Activated CD4-positive, alpha-beta T cell treated with anti-CD3 and anti-CD28 coated beads for 48 hours (primary cell): ENCODE results near the gene NOTCH3.

Source experiments
- DNase-seq: peaks from one replicate; pipeline ENCODE4 v3.0.0-alpha.2; 2020

Gene NOTCH3

DNA sequence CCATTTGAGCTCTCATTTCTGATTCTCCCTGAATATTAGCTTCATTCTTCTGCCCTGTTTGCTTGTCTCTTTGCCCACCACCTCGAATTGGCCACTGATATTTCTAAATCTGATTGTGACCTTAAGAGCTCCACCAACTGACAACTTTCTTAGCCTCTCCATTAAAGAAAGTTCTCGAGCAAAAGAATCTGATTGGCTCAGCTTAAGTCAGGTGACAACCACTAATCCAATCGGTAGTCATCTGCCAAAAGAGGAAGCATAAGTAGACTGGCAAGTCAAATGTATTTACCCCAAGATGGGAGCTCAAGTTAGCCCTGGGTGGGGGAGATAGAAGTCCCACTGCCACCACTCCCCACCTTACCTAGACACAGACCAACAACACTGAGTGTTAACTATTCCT lies 41.5 kb downstream of the NOTCH3 start:
- DNase-seq, result no peak

DNA sequence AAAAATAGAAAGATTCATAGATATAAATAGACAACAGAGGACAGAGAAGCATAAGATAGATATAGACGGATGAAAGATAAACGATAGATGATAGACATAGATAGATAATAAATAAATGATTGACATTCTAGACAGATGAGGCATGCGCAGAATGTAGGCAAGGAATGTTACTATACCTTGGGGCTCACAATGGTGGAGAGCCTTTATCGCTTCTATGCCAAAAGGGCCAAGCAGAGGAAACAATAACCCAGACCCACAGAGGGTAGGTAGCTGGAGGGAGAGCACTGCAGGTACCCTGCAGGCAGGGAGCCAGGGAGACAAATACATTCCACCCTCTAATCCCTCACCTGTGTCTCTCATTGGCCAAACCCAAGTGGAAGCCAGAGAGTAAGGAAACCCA lies 44.4 kb downstream of the NOTCH3 start:
- DNase-seq, result no peak

DNA sequence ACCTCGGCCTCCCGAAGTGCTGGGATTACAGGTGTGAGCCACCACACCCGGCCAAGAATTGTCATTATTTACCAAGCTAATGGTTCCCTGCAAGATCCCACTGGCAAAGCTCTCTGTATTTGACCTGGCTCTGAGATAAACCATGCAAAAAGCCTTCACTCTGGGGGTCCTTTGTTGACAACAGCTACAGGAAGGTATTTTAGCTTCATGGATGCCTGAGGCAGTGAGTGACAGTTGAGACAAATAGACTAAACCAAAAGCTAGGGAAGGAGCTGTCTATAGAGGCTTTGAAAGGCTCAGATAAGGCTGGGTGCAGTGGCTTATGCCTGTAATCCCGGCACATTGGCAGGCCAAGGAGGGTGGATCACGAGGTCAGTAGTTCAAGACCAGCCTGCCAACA lies 45.5 kb downstream of the NOTCH3 start:
- DNase-seq, result no peak

DNA sequence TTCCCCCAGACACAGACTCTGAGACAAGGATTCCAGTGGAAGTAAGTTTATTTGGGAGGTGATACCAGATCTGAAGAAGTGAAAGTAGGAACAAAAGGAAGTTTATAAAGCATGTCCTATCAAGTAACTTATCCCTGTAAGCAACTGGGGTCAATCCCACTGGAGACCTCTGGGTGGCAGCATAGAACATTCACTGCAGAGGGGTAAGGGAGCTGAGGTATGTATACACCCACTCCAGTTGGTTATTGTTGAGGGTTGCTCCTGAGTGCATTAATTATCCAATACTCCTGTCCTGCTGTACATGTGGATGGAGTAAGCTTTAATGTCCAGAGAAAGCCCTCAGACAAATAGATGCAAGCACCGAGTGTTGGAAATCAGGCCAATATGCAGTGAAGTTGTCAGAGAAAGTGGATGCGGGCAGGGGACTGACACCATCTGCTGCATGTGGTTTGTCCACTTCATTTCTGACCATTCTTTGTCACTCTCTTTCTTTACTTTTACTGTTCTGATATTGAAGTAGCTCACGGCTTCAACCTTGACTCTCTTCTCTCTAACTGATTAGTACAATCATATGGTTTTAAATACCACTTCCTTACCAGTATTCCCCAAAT lies 46.7 kb downstream of the NOTCH3 start:
- peak; percentile 66 for DNase-seq

DNA sequence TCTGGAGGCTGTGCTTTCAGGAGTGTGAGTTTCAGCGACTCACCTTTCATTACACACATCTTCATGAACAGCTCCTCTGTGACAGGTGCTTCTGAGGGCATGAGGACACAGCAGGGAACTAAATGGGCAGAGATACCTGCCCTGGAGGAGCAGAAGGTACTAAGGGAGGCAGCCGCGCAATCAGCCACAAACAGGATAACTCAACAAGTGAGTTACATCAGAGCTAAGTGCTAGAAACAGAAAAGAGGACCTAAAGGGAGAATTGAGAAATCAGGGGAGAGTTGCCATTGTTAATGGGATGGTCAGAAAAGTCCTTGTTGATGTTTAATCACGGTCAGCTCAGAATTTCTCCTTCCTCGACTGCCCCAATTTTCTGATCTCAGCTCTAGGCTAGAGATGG lies 51.1 kb downstream of the NOTCH3 start:
- DNase-seq, result no peak

DNA sequence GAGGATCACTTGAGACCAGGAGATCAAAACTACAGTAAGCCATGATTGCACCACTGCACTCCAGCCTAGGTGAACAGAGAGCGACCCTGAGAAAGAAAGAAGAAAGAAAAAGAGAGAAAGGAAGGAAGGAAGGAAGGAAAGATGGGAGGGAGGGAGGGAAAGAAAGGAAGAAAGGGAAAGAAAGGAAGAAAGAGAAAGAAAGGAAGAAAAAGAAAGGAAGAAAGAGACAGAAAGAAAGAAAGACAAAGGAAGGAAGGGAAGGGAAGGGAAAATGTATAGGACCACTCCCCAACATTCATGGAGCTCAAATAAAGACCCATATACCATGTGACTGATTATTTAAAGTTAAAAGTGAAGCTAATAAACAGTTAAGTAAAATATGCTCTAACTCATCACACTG lies 53.7 kb downstream of the NOTCH3 start:
- no peak for DNase-seq

DNA sequence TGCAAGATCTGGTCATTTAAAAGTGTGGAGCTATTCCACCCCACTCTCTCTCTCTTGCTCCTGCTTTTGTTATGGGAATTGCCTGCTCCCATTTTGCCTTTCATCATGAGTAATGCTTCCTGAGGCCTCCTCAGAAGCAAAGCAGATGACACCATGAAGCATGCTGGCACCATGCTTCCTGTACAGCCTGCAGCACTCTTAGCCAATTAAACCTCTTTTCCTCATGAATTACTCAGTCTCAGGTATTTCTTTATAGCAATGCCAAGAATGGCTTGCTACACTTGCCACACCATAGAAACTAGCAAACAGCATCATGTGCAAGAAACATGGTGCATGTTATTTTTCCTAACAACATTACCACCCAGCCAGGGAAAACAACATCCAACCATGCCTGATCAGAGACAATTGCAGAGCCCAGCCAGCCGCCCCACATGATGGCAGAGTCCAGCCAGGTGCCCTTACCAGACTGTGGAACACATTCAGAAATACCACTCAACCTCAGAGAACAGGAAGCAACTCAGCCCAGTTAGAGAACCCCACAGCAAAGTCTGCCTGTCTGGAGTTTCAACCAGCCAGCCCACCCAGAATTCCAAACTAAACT lies 56.6 kb downstream of the NOTCH3 start:
- DNase-seq, result no peak

DNA sequence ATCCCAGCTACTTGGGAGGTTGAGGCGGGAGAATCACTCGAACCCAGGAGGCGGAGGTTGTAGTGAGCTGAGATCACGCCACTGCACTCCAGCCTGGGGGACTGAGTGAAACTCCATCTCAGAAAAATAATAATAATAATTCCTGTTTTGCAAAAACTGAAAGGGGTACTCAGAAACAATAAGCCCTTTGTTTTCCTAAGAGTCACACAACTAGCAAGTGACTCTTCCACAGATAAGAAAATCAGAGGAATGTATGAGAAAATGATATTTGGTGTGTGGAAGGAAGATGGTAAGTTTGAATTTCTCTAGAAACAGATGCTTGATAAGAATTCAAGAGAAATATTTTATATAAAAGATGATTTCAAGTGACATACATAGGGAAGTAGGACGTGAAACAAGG lies 58.5 kb downstream of the NOTCH3 start:
- DNase-seq, result no peak

DNA sequence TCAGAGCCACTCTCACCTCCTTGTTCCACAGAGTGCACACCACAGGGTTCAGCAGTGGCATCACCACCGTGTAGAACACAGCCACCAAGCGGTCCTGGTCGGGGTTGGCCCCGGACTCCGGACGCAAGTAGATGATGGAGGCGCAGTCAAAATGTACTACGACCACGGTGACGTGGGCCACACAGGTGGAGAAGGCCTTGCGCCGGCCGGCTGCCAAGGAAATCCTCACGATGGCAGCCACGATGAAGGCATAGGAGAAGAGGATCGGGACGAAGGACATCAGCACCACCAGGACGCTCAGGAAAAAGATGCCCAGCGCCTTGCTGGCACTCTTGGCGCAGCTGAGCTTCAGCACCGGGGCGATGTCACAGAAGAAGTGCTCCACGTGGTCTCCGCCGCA lies 59.7 kb downstream of the NOTCH3 start:
- no peak for DNase-seq

DNA sequence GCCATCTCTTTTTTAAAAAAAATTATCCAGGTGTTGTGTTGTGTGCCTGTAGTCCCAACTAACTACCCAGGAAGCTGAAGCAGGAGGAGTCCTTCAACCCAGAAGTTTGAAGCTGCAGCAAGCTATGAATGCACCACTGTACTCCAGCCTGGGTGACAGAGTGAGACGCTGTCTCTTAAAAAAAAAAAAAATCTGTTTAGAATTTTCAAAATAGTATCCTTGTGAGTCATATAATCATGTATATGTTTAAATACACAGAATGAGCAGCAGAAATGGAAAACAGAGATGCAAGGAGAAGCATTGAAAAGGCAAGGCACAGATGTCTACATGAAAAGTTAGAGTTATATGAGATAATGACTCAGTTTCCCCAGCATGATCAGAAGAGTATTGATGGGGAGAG lies 62.4 kb downstream of the NOTCH3 start:
- DNase-seq, result no peak

DNA sequence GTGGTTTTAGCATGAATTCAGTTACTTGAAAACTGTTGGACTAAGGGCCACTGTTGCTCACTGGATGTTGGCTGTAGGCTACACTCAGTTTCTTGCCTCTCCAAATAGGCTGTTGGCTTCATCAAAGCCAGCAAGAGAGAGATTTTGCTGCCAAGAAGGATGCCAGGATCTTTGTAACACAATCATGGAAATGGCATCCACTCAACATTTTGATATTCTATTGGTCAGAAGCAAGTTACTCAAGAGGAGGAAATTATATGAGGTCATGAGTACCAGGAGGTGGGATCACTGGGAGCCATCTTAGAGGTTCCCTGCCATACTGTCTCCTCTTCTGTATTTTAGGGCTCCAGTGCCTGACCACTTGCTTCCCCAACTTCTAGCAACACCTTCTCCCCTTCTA lies 63.0 kb downstream of the NOTCH3 start:
- DNase-seq, result no peak

DNA sequence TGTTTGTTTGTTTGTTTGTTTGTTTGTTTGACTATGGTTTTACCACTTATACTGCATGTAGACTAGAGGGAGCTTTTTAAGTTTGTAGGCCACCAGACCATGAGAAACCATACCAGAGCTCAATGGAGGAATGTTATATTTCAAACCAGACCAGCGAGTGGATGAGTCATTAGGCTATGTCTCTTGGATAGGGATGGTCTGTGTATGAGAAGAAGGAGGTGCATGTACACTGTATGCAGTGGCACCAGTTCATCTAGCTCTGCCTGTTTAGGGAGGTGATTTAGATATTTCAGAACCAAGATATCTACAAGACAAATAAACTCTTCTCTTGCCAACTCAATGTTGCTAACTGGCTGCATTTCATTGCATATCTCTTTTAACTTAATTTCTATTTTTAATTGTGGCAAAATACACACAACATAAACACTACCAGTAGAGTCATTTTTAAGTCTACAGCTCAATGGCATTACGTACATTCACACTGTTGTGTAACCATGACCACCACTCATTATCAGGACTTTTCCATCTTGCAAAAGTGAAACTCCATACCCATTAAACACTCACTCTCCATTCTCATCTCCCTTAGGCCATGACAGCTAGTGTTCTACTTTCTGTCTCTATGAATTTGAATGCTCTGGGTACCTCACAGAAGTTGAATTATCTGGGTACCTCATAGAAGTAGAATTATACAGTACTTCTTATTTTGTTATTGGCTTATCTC lies 64.4 kb downstream of the NOTCH3 start:
- no peak for DNase-seq

DNA sequence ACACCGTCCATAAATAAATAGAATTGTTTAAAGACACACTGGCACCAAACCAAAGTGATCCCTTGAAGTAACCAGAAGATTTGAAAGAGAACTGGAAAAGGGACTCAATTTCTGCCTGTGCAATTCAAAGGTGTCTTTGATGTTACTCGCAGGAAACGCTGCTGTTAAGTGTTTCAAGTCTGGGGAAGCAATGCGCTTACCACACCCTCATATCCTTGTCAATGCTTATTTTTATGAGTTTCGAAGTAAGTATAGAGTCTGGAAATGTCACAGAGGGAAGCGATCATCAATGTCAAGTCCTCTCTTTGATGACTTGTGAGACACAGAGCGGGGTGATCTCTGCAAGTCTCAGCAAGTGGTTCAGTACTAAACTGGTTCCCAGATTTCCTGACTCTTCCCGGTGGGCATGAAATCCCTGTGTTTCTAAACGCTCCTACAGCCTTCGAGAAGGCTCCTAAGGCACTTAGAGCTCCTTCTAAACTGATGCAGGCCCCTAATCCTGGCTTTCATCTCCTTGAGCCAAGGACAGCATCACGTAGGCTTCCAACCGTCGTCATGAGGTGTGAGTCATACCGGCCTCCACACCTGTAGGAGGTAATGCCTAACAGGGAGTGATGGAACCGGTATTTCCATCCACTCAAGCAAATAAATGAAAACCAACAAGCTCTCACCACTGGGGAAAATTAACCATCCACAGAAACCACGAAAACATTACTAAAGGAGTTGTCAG lies 70.8 kb downstream of the NOTCH3 start:
- peak; percentile 65 for DNase-seq

DNA sequence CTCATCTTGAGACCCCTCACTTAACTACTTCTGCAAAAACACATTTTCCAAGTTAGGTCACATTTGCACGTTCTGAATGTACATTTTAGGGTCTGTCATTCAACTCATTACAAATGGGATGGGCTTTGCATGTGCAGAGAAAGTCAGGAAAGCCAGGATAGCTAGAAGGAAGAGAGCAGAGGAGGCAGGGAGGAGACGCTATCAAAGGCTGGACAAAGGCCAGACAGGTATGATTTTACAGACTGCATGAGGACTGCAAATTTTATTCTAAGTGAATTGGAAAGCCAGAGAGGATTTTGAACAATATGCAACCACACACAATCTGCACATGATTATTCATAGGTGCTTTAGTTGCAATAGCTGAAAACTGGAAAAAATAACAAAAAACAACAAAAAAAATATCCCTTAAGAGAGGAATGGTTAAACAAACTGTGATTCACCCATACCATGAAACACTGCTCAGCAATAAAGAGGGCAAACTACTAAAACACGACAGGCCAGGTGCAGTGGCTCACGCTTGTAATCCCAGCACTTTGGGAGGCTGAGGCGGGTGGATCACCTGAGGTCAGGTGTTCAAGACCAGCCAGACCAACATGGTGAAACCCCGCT lies 72.5 kb downstream of the NOTCH3 start:
- DNase-seq, result no peak

DNA sequence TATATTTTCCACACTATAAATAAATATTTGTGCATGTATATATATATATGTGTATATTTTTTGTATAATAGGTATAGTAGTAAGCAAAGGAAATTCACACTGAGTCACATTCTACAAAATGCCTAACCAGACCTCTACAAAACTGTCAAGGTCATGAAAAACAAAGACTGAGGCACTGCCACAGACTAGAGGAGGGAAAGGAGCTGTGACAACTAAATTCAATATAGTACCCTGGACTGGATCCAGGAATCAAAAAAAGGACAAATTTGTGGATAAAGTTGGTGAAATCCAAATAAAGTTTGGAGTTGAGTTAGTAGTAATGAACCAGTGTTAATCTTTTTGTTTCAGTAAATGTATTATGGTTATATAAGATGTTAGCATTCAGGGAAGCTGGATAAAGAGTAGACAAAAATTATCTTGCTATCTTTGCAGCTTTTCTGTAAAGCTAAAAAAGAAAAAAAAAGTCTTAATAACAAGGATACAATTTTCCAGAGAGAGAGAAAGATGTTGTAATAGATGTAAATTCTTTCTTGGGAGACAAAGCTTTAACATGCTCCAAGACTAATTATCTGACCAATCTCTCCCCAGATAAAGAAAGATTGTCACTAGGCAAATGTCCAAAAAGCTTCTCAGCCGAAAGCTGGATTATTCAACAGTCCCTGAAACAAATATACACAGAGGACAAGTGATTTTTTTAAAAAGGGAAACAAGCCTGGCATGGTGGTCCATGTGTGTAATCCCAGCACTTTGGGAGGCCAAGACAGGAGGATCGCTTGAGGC lies 74.5 kb downstream of the NOTCH3 start:
- DNase-seq, result no peak

DNA sequence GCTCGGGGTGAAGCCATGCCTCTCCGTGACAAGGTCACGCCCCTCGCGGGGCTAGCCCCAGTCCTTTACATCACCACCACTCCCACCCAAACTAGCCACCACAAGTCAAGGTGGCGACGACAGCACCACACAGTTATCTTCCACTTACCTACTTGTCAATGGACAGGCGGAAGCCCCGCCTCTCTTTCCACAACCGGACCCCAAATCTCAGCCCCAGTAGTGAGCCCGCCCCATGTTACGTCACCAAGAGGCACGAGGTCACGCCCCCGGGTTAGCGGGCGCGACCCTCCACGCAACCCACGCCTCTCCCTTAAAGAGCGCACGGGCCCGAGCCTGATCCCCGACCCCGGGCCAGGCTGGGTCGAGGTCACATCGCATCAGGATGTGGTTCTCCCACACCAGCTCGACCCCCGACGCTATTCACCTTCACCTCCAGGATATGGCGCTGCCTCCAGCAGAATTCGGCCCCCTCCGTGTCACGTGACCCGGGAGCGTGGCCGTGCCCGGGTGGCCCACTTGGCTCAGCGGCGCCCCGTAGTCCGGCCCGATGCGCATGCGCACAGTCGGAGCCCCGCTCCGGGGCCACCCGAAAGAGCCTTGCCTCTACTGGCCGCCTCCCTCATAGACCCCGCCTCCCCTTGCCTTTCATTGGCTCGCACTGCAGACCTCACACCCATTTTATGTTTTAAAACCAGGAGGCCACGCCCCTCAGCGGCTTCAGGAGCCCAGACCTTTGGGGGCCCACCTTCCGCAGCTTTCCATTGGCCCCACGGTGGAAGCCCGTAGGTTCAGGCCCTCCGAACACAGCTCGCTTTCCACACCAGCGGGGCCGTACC lies 75.3 kb downstream of the NOTCH3 start:
- peak; percentile 99 for DNase-seq

DNA sequence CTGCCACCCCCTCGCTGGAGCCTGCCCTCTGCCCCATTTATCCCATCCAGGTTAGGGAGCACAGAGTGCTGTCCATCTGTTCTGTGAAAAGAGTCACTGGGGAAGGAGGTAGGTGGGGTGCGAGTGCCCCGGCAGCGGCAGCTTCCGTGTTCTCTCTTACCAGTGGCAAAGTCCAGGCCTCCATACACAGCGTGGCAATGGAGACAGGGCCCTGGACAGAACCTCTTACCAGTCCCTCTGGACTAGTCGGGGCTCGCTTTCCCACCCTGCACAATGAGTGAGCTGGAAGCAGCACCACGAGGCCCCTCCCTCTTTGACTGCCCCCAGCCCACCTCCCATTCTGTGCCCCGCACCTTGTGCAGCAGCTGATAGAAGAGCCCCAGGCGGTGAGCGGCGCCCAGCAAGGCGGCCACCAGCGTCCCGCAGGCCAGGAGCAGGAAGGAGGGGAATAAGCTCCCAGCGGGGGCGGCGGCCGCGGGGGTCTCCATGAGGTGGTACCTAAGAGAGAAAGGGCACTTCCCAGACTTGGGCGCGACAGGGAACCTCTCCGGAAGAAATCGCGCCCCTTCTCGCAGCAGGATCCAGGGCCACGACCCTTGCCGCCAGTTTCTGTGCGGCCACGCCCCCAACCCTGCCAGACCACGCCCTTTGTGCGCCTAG lies 76.1 kb downstream of the NOTCH3 start:
- no peak for DNase-seq

DNA sequence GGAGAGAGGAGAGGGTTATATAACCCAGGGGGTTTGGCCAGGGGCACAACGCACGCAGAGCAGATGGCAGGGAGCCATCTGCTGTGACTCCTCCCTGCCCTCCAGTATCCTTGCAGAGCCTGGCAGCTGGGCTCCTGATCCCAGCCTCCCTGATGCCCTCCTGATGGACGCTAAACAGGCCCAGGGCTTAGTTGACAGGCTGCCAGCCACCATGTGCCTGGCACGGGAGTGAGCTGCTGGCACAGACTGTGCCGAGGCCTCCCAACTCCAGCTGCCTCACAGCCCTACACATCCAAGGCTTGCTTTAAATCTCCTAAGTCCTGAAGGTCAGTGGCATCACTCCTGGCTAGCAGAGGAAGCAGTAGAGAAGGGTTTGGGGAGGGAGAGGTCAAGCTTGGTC lies 76.9 kb downstream of the NOTCH3 start:
- DNase-seq, result no peak

DNA sequence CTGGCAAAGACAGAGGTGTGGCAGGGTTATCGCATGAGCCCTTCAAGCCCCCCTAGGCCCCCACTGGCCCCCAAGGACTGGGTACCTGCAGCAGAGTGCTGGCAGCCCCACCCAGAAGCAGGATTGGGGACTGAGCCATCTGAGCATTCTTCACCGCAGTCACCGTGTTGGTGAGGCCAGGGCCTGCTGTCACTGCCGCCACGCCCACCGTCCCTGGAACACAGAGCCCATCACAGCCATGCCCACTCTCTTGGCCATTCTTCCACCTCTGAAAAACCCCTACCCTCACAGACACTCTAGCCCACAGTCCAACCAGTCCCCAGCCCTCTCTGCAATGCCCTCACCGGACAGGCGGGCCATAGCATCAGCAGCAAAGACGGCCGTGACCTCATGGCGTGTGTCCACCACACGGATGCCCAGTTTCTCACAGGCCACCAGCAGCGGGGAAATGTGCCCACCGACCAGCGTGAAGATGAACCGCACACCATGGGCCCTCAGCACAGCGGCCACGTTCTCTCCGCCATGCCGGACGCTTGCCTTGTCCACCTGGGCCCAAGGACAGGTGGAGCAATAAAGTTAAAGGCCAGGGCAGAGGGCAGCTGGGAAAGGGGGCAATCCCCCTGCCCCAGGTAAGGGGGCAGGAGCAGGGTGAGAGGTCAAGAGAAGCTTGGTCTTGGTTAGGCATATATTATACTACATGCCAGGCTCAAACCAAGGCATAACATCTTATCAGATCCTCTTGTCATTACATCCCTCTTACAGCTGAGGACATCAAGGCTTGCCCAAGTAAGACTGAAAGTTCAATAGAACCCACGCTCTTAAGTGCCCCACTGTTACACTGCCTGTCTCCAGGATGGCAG lies 77.5 kb downstream of the NOTCH3 start:
- no peak for DNase-seq
